ENCODE data around the gene SLIT3. TPM values are rescaled to one million over a fixed set of nuclear protein-coding genes. Genes with fewer than 3 reads are reported as not detected.

The SLIT3 gene
- total RNA-seq, 1 donor from 2014 or later = 70.0 TPM

- Histone ChIP-seq H3K9me3 (no peaks in the 10 kb centered on the region), H3K4me3 (no peak overlapping the region), H3K36me3 (no peaks in the 10 kb centered on the region), H3K27ac (no peak overlapping the region), H3K27me3 (no peaks in the 10 kb centered on the region), H3K4me1 (no peaks in the 10 kb centered on the region)
- no peak for TF ChIP-seq CTCF (IDR thresholded peaks at IDR 0.05)
- ATAC-seq (no peak), DNase-seq (no peak)
- intact Hi-C loops (cut with DNase I) = no loop called here
Measured at GRCh38 chr5:168940712-168941111, 360.2 kb downstream of the SLIT3 start.

- no peak for ATAC-seq
- intact Hi-C loops (cut with DNase I) = no loop called here
Measured at GRCh38 chr5:168939887-168940544, 360.9 kb downstream of the SLIT3 start.

GRCh38 chr5:168939156-168939800 lies 361.7 kb downstream of the SLIT3 start:
- Histone ChIP-seq H3K4me3 (no peak overlapping the region), H3K27ac (no peak overlapping the region), H3K36me3 (no peaks in the 10 kb centered on the region), H3K4me1 (no peaks in the 10 kb centered on the region), H3K9me3 (no peaks in the 10 kb centered on the region), H3K27me3 (no peaks in the 10 kb centered on the region)
- no peak for TF ChIP-seq CTCF (IDR thresholded peaks at IDR 0.05)
- DNase-seq (no peak), ATAC-seq (no peak)
- intact Hi-C loops (cut with DNase I) = no loop called here

More at GRCh38 chr5:168939887-168940544, 360.9 kb downstream of the SLIT3 start:
- H3K27me3 ChIP-seq = no peaks in the 10 kb centered on the region
- H3K36me3 ChIP-seq = no peaks in the 10 kb centered on the region
- H3K9me3 ChIP-seq = no peaks in the 10 kb centered on the region
- no peak for DNase-seq
- no peaks in the 10 kb centered on the region for H3K4me1 ChIP-seq
- no peak overlapping the region for H3K27ac ChIP-seq
- H3K4me3 ChIP-seq = no peak overlapping the region
- no peak for TF ChIP-seq CTCF (IDR thresholded peaks at IDR 0.05)

- no peak for ATAC-seq
- Histone ChIP-seq H3K9me3 (no peaks in the 10 kb centered on the region), H3K4me3 (no peak overlapping the region), H3K27me3 (no peaks in the 10 kb centered on the region), H3K4me1 (no peaks in the 10 kb centered on the region), H3K36me3 (no peaks in the 10 kb centered on the region), H3K27ac (no peak overlapping the region)
- no peak for DNase-seq
- TF ChIP-seq CTCF (IDR thresholded peaks at IDR 0.05) = no peak
- intact Hi-C loops (cut with DNase I) = no loop called here
Measured at GRCh38 chr5:168936511-168936910, 364.4 kb downstream of the SLIT3 start.

GRCh38 chr5:168935183-168935582 lies 365.8 kb downstream of the SLIT3 start:
- H3K36me3 ChIP-seq = no peaks in the 10 kb centered on the region
- H3K4me1 ChIP-seq = no peaks in the 10 kb centered on the region
- DNase-seq (no peak), ATAC-seq (no peak)
- intact Hi-C loops (cut with DNase I) = no loop called here
- no peaks in the 10 kb centered on the region for H3K9me3 ChIP-seq
- no peak overlapping the region for H3K4me3 ChIP-seq
- no peaks in the 10 kb centered on the region for H3K27me3 ChIP-seq
- H3K27ac ChIP-seq = no peak overlapping the region
- TF ChIP-seq CTCF (IDR thresholded peaks at IDR 0.05) = no peak

Data from upper lobe of right lung (tissue), 1 donor.